Right lobe of liver (tissue), 4 donors: ENCODE results near the gene ANTXR1.

Source experiments
- CTCF ChIP-seq, 4 donors: fragments of 200-600 bp in 3 of 4; fragments of 450-650 bp in 1 of 4; IDR thresholded peaks; one replicate each; pipeline versions ENCODE4 v1.5.1 to v1.8.0; 2016 to 2022; ENCODE audit warnings: antibody characterized with exemption in 4 of 4, mild to moderate bottlenecking in 2 of 4
- POLR2A ChIP-seq: fragments of 450-650 bp; IDR thresholded peaks from one replicate; pipeline ENCODE4 v1.6.1; 2017; ENCODE audit warnings: antibody characterized with exemption, mild to moderate bottlenecking
- donor health status: DM: no; HTN: no; CAD: no.
- donor health status: DM: no; HTN: no; CAD: no.
- donor health status: DM: no; HTN: yes; CAD: no.

GRCh38 chr2:69211048-69211447, 198.1 kb downstream of the ANTXR1 start:
- no peak for TF ChIP-seq CTCF (IDR thresholded peaks at IDR 0.05)
- TF ChIP-seq POLR2A: no peak
